Bronchial epithelial cell (primary cell): Measurements from ENCODE around the gene MAML1. TPM values are rescaled to one million over a fixed set of nuclear protein-coding genes. Genes with fewer than 3 reads are reported as not detected.

Source experiments
- DNase-seq: peaks from one replicate; pipeline ENCODE4 v3.0.0-alpha.2; 2010; ENCODE audit warnings: low read depth
- FAIRE-seq: peaks from 2 replicates; lab custom pipeline; 2011; peaks lifted over from hg19 to GRCh38; lab: Jason Lieb, UNC
- H3K27me3 ChIP-seq: 2 replicates; pipeline ENCODE4 v1.5.1; 2011; ENCODE audit warnings: low read length; ENCODE audit not compliant: control insufficient read depth, insufficient read depth
- H3K36me3 ChIP-seq: 2 replicates; pipeline ENCODE4 v1.5.1; 2011; ENCODE audit warnings: low read length; ENCODE audit not compliant: control insufficient read depth, insufficient read depth
- H3K4me3 ChIP-seq: 2 replicates; pipeline ENCODE4 v1.5.1; 2011; ENCODE audit warnings: mild to moderate bottlenecking, low read depth, low read length, control low read depth
- total RNA-seq: library from RNA; depleted of rRNA; stranded (reverse); fragments of >200 nt; gene quantifications from 2 replicates; pipeline ENCODE4 v1.2.1, GENCODE V29; 2014
- TF ChIP-seq, protein P1 (sequence below): IDR thresholded peaks from 2 replicates; pipeline ENCODE4 v1.5.1; 2011; ENCODE audit warnings: mild to moderate bottlenecking, moderate library complexity, low read length, control low read depth, inconsistent platforms; ENCODE audit not compliant: insufficient read depth, severe bottlenecking

The MAML1 gene
- total RNA-seq, 1 donor from 2014 or later: 4.2 TPM

- FAIRE-seq: no peak
- peaks cover 54% of the 10 kb centered on the region for H3K36me3 ChIP-seq
- no peak overlapping the region for H3K4me3 ChIP-seq
These were observed 92.1 kb downstream of the MAML1 start for GRCh38 chr5:179824745-179825112.

DNA sequence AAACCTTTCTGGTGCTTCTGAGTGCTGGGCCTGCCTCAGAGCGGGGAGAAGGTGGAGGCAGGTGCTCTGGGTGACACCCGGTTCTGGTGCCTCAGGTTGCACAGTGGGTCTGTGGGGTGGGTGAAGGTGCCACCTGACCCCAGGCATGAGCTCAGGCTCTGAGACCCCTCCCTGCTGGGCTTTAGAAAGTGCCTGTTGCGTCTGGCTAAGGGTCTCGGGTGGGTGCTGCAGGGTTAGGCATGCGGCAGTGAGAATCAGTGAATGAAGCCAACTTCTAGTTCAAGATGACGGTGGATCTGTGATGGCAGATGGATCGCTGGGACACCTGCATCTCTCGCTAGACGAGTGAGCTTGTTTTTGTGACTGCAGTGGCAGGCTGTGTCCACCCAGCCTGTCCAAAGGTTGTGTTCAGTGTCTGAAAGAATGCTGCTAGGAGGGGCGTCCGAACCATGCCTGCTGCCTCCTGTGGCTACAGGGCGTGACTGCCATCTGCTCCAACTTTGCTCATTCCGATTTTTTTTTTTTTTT lies 93.1 kb downstream of the MAML1 start:
- DNase-seq (no peak), FAIRE-seq (no peak)
- TF ChIP-seq, protein P1, sequence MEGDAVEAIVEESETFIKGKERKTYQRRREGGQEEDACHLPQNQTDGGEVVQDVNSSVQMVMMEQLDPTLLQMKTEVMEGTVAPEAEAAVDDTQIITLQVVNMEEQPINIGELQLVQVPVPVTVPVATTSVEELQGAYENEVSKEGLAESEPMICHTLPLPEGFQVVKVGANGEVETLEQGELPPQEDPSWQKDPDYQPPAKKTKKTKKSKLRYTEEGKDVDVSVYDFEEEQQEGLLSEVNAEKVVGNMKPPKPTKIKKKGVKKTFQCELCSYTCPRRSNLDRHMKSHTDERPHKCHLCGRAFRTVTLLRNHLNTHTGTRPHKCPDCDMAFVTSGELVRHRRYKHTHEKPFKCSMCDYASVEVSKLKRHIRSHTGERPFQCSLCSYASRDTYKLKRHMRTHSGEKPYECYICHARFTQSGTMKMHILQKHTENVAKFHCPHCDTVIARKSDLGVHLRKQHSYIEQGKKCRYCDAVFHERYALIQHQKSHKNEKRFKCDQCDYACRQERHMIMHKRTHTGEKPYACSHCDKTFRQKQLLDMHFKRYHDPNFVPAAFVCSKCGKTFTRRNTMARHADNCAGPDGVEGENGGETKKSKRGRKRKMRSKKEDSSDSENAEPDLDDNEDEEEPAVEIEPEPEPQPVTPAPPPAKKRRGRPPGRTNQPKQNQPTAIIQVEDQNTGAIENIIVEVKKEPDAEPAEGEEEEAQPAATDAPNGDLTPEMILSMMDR: no peak
- H3K27me3 ChIP-seq: no peaks in the 10 kb centered on the region
- H3K4me3 ChIP-seq: no peak overlapping the region
- H3K36me3 ChIP-seq: peaks cover 57% of the 10 kb centered on the region

More at GRCh38 chr5:179824745-179825112, 92.1 kb downstream of the MAML1 start:
- DNase-seq: no peak
- TF ChIP-seq, protein P1: no peak
- H3K27me3 ChIP-seq: no peaks in the 10 kb centered on the region

Other genes starting within 250 kb of the MAML1 start
- 32.9 and 37.6 TPM in 2 replicates for gene RUFY1, start 182.3 kb upstream of the MAML1 start, total RNA-seq
- gene HNRNPH1, start 109.2 kb upstream of the MAML1 start, total RNA-seq: 657 and 766 TPM in 2 replicates
- not detected in 2 replicates for gene CBY3, start 51.8 kb upstream of the MAML1 start, total RNA-seq
- gene CANX, start 33.9 kb upstream of the MAML1 start, total RNA-seq: 925 and 1,015 TPM in 2 replicates
- gene LTC4S, start 61.2 kb downstream of the MAML1 start, total RNA-seq: 0.26 and 0.38 TPM in 2 replicates
- 109 and 151 TPM in 2 replicates for gene MGAT4B, start 74.0 kb downstream of the MAML1 start, total RNA-seq
- 686 and 733 TPM in 2 replicates for gene SQSTM1, start 88.1 kb downstream of the MAML1 start, total RNA-seq
- 10.6 and 11.8 TPM in 2 replicates for gene MRNIP, start 126.0 kb downstream of the MAML1 start, total RNA-seq
- gene TBC1D9B, start 175.1 kb downstream of the MAML1 start, total RNA-seq: 37.6 and 45.2 TPM in 2 replicates